Measurements from ENCODE around the gene GRK6. TPM values are rescaled to one million over a fixed set of nuclear protein-coding genes. Genes with fewer than 3 reads are reported as not detected.

The GRK6 gene
- total RNA-seq, 4 donors from 2014 or later: 29.1 to 62.2 (median 37.1) TPM

DNA sequence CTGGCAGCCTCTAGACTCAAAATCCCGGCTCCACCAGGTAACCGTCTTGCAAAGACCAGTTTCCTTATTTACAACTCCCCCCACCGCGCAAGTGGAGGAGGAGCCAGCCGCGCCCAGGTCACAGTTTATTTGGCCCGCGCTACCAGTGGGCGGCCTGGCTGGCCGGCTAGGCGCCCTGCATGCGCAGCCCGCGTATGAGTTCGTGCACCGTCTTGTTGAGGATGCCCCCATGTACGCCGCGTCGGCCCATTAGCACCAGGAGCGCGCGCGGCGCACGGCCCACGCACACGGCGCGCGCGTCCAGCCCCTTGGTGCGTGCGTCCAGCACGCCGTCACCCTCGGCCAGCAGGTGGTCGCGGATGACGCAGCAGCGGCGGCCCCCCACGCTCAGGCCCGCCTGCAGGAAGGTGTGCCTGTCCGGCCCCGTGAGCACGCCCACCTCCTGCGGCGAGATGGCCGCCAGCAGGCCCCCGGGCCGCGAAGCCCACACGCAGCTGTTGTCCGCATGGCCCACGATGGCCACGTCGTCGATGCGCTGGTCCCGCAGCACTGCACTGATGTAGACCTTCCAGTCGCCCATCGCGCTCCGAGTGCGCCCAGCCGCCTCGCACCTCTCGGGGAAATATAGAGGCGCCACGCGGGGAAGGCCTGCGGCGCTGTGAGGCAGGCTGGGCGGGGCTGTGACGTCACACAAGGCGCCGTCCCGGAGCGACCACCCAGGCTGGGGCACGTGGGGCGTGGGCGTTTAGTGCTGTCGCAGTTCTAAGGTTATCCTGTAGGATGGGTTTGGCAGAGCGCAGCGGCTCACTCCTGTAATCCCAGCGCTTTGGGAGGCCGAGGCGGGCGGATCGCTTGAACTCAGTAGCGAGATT is 26.2 kb upstream of the GRK6 start, which contains the start of gene PFN3:
TSS of gene PFN3 (minus strand) at position 665 of the 872 bp plus-strand sequence. CDS start at position 580, 85 bp downstream.
- WGBS: 56% methylated on average over 41 of the region's 92 CpGs

DNA sequence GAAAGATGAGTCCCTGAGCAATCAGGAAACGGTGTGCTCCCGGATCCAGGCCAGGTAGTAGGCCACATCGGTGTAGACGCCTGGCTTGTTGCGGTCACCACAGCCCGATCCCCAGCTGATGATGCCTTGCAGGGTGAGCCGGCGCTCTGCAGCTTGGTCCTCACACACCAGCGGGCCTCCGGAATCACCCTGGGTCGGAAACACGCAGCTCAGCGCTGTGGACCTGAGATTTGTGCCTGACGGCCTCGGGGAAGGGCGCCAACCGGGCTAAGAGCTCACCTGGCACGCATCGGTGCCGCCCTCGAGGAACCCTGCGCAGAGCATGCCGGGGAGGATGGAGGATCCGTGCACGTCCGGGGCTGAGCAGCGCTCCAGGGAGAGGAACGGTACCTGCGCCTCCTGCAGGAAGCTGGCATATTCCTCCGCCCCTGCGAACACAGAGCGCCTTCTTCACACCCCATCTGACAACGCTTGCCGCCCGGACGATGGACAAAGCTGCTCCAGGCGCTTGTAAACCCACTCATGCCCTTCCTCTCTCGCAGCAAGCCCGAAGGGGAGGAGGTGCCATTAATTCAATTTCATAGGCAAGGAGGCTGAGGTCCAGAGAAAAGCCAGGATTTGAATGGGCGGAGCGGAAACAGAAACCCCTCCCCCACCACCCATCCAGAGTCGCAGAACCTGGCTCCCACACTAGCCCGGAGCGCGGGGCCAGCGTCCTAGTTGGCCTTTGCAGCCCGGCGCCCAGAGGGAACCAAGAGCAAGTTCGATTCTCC is 24.0 kb upstream of the GRK6 start:
- H3K4me3 ChIP-seq: peak overlapping the region; percentile 53

More for the DNA sequence above, 26.2 kb upstream of the GRK6 start, which contains the start of gene PFN3:
- Histone ChIP-seq H3K27me3 (peaks cover 62% of the 10 kb centered on the region), H3K27ac (no peak within 1 kb of the TSS), H3K4me1 (peaks cover 41% of the 10 kb centered on the region), H3K36me3 (no peaks in the 10 kb centered on the region), H3K9me3 (no peaks in the 10 kb centered on the region), H3K4me3 (no peak within 1 kb of the TSS)
- no peak for DNase-seq (ENCODE audit: low spot score in 2 of 2)
- TF ChIP-seq EP300 (IDR thresholded peaks at IDR 0.05): no peak
- no peak for TF ChIP-seq POLR2A (IDR thresholded peaks at IDR 0.05)
- no peak for TF ChIP-seq POLR2AphosphoS5 (IDR thresholded peaks at IDR 0.05)
- TF ChIP-seq, protein P1, sequence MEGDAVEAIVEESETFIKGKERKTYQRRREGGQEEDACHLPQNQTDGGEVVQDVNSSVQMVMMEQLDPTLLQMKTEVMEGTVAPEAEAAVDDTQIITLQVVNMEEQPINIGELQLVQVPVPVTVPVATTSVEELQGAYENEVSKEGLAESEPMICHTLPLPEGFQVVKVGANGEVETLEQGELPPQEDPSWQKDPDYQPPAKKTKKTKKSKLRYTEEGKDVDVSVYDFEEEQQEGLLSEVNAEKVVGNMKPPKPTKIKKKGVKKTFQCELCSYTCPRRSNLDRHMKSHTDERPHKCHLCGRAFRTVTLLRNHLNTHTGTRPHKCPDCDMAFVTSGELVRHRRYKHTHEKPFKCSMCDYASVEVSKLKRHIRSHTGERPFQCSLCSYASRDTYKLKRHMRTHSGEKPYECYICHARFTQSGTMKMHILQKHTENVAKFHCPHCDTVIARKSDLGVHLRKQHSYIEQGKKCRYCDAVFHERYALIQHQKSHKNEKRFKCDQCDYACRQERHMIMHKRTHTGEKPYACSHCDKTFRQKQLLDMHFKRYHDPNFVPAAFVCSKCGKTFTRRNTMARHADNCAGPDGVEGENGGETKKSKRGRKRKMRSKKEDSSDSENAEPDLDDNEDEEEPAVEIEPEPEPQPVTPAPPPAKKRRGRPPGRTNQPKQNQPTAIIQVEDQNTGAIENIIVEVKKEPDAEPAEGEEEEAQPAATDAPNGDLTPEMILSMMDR (IDR thresholded peaks at IDR 0.05): no peak

DNA sequence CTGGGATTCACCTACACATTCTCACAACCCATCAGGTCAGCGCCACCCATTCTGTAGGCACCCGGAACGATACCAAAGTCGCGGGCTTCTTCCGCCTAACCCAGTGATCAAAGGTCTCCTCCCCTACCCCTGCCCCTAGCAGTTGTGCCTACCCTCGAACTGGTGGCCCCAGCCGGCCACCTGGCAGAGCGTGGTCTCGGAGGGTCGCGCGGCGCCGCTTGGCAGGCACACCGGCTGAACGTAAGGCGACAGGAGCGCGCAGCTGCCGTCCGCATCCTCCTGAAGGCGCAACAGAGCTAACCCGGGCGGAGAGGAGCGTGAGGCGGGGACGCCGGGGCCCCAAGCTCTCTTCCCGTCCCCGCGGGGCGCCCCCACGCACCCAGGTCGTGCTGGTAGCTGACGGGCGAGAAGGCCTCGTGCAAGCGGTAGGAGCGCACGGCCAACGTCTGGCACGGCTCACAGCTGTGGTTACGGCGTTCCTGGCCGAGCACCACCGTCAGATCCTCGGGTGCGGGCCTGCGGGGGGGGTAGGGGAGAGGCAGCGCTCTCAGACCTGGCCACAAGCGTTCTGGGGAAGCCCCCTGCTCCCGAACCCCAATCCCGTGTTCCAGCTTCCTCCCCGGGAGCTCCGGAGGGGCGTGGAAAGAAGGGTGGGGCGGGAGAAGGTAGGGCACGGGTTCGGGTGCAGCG is 23.2 kb upstream of the GRK6 start:
- DNase-seq (ENCODE audit: low spot score in 2 of 2): no peak
- peaks cover 41% of the 10 kb centered on the region for H3K4me1 ChIP-seq
- 3% methylated on average over 6 of the region's 61 CpGs for WGBS
- peak overlapping the region; percentile 39 for H3K27ac ChIP-seq
- TF ChIP-seq POLR2A (IDR thresholded peaks at IDR 0.05) (no peak), POLR2AphosphoS5 (IDR thresholded peaks at IDR 0.05) (no peak), EP300 (IDR thresholded peaks at IDR 0.05) (no peak)
- TF ChIP-seq, protein P1 (IDR thresholded peaks at IDR 0.05): no peak
- H3K36me3 ChIP-seq: no peaks in the 10 kb centered on the region
- no peaks in the 10 kb centered on the region for H3K9me3 ChIP-seq
- peaks cover 45% of the 10 kb centered on the region for H3K27me3 ChIP-seq
- peak overlapping the region; percentile 53 for H3K4me3 ChIP-seq

More for the DNA sequence above, 24.0 kb upstream of the GRK6 start:
- no peaks in the 10 kb centered on the region for H3K36me3 ChIP-seq
- DNase-seq (ENCODE audit: low spot score in 2 of 2): peak in 1 of 2 donors; percentile 82
- no peaks in the 10 kb centered on the region for H3K9me3 ChIP-seq
- H3K4me1 ChIP-seq: peaks cover 41% of the 10 kb centered on the region
- 1% methylated on average over 21 of the region's 49 CpGs for WGBS
- no peak overlapping the region for H3K27ac ChIP-seq
- peaks cover 53% of the 10 kb centered on the region for H3K27me3 ChIP-seq
- TF ChIP-seq EP300 (IDR thresholded peaks at IDR 0.05) (no peak), POLR2AphosphoS5 (IDR thresholded peaks at IDR 0.05) (no peak), POLR2A (IDR thresholded peaks at IDR 0.05) (no peak)
- TF ChIP-seq, protein P1 (IDR thresholded peaks at IDR 0.05): peak in 1 of 2 donors; percentile 52

DNA sequence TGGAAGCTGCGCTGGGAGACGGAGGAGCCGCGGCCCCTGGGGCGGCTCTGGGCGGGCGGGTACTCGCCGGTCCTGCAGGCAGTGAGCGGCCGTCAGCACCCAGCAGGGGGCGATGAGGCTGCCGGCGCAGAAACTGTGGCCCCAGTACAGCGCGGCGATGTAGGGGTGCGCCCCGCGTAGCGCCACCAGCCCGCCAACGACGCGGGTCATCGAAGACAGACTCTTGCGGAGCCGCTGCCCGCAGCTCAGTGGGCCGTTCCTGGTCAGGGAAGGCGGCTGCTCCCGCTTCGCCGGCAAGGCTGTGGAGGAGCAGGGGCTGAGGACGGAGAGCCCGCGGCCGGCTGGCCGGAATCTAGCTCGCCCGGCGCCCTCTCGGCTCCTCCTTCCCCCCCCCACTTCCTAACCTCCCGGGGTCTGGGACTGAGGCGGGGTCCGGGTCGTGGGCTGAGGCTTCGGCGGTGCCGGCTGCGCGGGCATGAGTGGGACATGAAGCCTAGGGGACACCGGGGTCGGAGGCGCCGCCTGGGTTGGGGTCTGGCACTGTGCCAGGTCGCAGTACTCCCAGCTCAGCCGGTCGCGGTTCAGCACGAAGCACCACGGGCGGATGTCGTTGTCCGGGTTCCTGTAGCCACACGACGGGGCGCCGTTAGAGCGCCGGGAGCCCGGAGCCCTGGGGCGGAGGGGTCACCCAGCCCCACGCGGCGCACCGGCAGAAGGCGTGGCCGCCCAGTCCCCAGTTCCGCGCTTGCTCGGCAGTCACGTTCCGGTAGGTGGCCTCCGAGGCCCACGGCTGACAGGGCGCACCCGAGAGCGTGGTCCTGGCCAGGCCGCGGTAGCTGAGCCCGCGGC is 22.5 kb upstream of the GRK6 start:
- Histone ChIP-seq H3K27ac (no peak overlapping the region), H3K36me3 (no peaks in the 10 kb centered on the region), H3K9me3 (no peaks in the 10 kb centered on the region), H3K4me1 (peaks cover 41% of the 10 kb centered on the region), H3K4me3 (peak overlapping the region; percentile 53), H3K27me3 (peaks cover 45% of the 10 kb centered on the region)
- WGBS: 0% methylated on average over 14 of the region's 93 CpGs
- DNase-seq (ENCODE audit: low spot score in 2 of 2): peak; percentile 90 to 92
- TF ChIP-seq POLR2AphosphoS5 (IDR thresholded peaks at IDR 0.05) (peak in 1 of 3 donors; percentile 36), EP300 (IDR thresholded peaks at IDR 0.05) (no peak), POLR2A (IDR thresholded peaks at IDR 0.05) (no peak)
- TF ChIP-seq, protein P1 (IDR thresholded peaks at IDR 0.05): peak; percentile 19 to 80
